Activated naive CD4-positive, alpha-beta T cell treated with anti-CD3 and anti-CD28 coated beads for 36 hours (primary cell): ENCODE measurements around the gene PLCB2. TPM values are rescaled to one million over a fixed set of nuclear protein-coding genes. Genes with fewer than 3 reads are reported as not detected.

Experiments used
- CTCF ChIA-PET: fragments of 350-600 bp; sonication (Branson Sonifier 250); formaldehyde crosslinking; loops from one replicate; lab custom pipeline; 2021; ENCODE audit warnings: antibody characterized with exemption; lab: Charles Lee
- DNase-seq: peaks from one replicate; pipeline ENCODE4 v3.0.0-alpha.2; 2020
- H3K27ac Mint-ChIP-seq: one replicate; pipeline ENCODE4 v1.8.0; 2021; ENCODE audit warnings: mild to moderate bottlenecking, mixed read lengths
- H3K27me3 Mint-ChIP-seq: one replicate; pipeline ENCODE4 v1.8.0; 2021; ENCODE audit warnings: low read depth, mixed read lengths
- H3K36me3 Mint-ChIP-seq: one replicate; pipeline ENCODE4 v1.8.0; 2021; ENCODE audit warnings: low read depth, mixed read lengths
- H3K4me1 Mint-ChIP-seq: one replicate; pipeline ENCODE4 v1.8.0; 2021; ENCODE audit warnings: low read depth, mixed read lengths
- H3K4me3 Mint-ChIP-seq: one replicate; pipeline ENCODE4 v1.8.0; 2021; ENCODE audit warnings: mild to moderate bottlenecking, moderate library complexity, mixed read lengths
- H3K9me3 Mint-ChIP-seq: one replicate; pipeline ENCODE4 v1.8.0; 2021; ENCODE audit warnings: mixed read lengths
- intact Hi-C: fragments of 100-400 bp; cut with micrococcal nuclease; formaldehyde crosslinking; loops from one replicate; pipeline ENCODE4 v1.15.1; 2023
- total RNA-seq, 2 experiments: library from RNA; stranded (reverse); gene quantifications; one replicate each; pipeline ENCODE4 v1.2.3, GENCODE V29; 2021

Gene PLCB2
- total RNA-seq, 2 experiments from 2014 or later: 55.0 to 56.7 TPM

DNA sequence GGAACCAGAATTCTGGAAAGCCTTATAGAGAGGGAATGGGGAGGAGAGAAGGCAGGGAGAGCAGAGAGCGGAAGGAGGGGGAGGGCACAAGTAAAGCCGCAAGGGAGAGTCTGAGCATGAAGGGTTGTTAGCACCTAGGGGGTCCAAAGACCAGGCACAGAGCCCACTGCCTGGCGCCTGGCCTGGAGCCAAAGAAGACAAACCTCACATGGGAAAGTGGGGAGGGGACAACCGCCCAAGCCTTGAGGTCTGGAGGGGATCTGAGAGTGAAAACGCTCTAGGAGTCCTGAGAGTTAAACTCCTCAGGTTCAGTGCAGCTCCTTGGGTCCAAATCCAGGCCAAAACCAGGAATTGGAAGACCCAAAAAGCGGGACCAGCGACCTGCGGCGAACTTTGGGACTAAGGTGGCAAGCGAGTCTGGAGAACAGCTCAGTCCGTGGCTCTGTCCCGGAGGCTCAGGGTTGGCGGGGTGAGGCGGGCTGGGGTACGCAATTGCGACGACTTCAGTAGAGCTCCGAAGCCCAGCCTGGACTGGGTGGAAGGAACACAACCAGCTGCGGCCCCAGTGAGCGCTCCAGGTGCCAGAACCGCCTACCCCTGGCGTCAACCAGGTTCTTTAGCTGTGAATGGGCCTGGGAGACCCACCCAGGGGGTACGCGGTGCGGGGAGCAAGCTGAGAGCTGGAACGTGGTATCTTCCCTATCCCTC lies 14.9 kb upstream of the PLCB2 start:
- CTCF ChIA-PET: interaction anchor here (0.9 to 17.8 kb wide), 10 partner anchors 13 to 285 kb away, joined by 3 to 448 read pairs (median 4); partner anchors contain the start of genes CCDC9B and PLCB2
- no peaks in the 10 kb centered on the region for H3K9me3 Mint-ChIP-seq
- no peak for DNase-seq
- H3K4me1 Mint-ChIP-seq: peaks cover 22% of the 10 kb centered on the region
- H3K27me3 Mint-ChIP-seq: no peaks in the 10 kb centered on the region
- intact Hi-C loops: loop anchor here (1.0 to 5.0 kb wide), 7 partner anchors 15 to 540 kb away; partner anchors contain the start of genes ANKRD63, BMF, EIF2AK4 and FSIP1
- peaks cover 3% of the 10 kb centered on the region for H3K36me3 Mint-ChIP-seq
- H3K4me3 Mint-ChIP-seq: peak overlapping the region; percentile 69
- no peak overlapping the region for H3K27ac Mint-ChIP-seq

DNA sequence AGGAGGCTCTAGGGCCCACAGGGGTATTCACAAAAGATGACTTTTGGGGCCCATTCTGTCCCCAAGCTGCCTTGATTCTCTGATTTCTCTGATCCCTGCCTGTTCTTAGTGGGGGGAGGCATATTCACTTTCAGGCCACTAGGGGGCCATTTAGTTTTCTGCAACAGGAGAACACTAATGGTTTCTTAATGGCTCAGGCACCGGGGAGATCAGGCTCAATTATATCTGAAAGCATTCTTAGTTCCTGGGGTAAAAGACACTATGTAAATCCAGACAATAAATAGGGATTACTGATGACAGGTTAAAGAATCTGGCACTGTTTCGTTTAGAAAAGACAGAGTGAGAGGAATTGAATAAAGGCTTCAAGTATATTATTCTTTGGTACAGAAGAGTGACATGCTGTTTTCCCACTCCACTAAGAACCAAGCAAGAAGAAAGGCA lies 13.2 kb upstream of the PLCB2 start:
- H3K27me3 Mint-ChIP-seq: no peaks in the 10 kb centered on the region
- H3K36me3 Mint-ChIP-seq: peaks cover 3% of the 10 kb centered on the region
- DNase-seq: peak; percentile 74
- H3K9me3 Mint-ChIP-seq: no peaks in the 10 kb centered on the region
- H3K4me3 Mint-ChIP-seq: no peak overlapping the region
- CTCF ChIA-PET: interaction anchor here (0.6 to 17.8 kb wide), 11 partner anchors 12 to 406 kb away, joined by 3 to 448 read pairs (median 3); partner anchors contain the start of genes CCDC9B and PLCB2
- intact Hi-C loops: loop anchor here (1.0 to 5.0 kb wide), 8 partner anchors 17 to 389 kb away; partner anchors contain the start of genes ANKRD63, BMF and EIF2AK4
- no peak overlapping the region for H3K27ac Mint-ChIP-seq
- peaks cover 20% of the 10 kb centered on the region for H3K4me1 Mint-ChIP-seq

DNA sequence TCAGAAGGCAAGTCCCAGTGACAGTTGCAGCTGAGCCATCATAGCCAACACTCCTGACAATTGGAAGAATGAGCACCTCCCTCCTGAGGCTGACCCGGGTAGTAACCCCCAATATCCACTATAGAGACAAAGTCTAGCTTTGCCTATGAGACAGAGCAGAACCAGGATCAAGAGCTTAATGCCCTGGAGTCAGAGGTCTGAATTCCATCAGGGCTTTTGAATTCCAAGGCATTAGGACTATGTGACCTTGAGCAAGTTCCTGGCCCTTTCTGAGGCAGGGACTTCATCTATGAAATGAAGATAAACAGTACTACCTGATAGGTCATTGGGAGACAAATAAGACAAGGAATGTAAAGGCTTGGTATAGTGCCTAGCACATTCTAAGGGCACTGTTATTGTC lies 12.7 kb upstream of the PLCB2 start:
- no peaks in the 10 kb centered on the region for H3K27me3 Mint-ChIP-seq
- CTCF ChIA-PET: interaction anchor here (0.5 to 17.8 kb wide), 13 partner anchors 11 to 284 kb away, joined by 3 to 448 read pairs (median 3); partner anchors contain the start of genes CCDC9B, KNSTRN and PLCB2
- H3K4me3 Mint-ChIP-seq: no peak overlapping the region
- H3K36me3 Mint-ChIP-seq: peaks cover 3% of the 10 kb centered on the region
- no peak for DNase-seq
- no peak overlapping the region for H3K27ac Mint-ChIP-seq
- intact Hi-C loops: loop anchor here (2.0 to 5.0 kb wide), 6 partner anchors 38 to 388 kb away; partner anchors contain the start of genes ANKRD63, BMF and EIF2AK4
- no peaks in the 10 kb centered on the region for H3K9me3 Mint-ChIP-seq
- H3K4me1 Mint-ChIP-seq: peaks cover 15% of the 10 kb centered on the region

DNA sequence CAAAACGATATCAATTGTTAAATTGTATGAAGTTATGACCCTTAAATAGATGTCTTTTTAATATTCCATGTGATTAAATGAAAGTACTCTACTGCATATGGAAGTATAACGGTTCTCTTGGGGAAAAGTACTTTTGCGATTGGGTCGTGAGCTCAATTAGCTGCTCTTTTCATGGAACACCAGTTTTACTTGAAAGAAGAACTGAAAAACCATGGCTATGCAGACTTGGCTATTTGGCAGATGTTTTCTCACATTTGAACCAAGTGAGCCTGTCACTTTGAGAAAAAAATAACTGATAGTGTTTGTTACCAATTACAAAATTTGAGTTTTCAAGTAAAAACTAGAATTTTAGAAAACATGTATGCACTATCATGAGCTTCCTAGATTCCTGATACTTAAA lies 9.8 kb upstream of the PLCB2 start:
- H3K27me3 Mint-ChIP-seq: no peaks in the 10 kb centered on the region
- H3K9me3 Mint-ChIP-seq: no peaks in the 10 kb centered on the region
- H3K4me3 Mint-ChIP-seq: no peak overlapping the region
- intact Hi-C loops: no loop called here
- H3K4me1 Mint-ChIP-seq: peaks cover 14% of the 10 kb centered on the region
- no peak for DNase-seq
- CTCF ChIA-PET: interaction anchor here (0.6 to 17.8 kb wide), 5 partner anchors 8 to 132 kb away, joined by 3 to 448 read pairs (median 98); partner anchors contain the start of genes CCDC9B and PLCB2
- no peak overlapping the region for H3K27ac Mint-ChIP-seq
- H3K36me3 Mint-ChIP-seq: no peaks in the 10 kb centered on the region

DNA sequence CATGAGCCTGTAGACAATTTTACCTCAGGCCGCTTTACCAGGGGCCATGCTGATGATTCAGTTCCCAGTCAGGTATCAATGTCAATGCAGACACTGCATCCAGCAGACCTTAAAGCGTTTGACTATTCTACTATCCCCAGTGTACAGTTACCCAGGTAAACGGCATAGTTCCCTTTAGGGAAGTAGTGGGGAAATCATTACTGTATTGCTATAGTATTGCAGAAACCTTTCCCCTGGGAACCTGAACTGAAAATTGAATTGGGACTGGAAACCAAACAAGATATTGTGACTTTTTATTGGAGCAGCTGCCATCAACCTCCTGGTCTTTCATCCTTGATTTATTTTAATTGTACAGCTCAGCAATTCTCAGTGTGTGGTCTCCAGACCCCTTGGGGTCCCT lies 9.2 kb upstream of the PLCB2 start:
- no peak for DNase-seq
- Mint-ChIP-seq H3K27ac (no peak overlapping the region), H3K36me3 (no peaks in the 10 kb centered on the region), H3K4me1 (peaks cover 16% of the 10 kb centered on the region), H3K4me3 (no peak overlapping the region), H3K27me3 (no peaks in the 10 kb centered on the region), H3K9me3 (no peaks in the 10 kb centered on the region)
- CTCF ChIA-PET: interaction anchor here (0.6 to 17.8 kb wide), 6 partner anchors 8 to 131 kb away, joined by 3 to 448 read pairs (median 51); partner anchors contain the start of genes CCDC9B and PLCB2
- intact Hi-C loops: no loop called here

DNA sequence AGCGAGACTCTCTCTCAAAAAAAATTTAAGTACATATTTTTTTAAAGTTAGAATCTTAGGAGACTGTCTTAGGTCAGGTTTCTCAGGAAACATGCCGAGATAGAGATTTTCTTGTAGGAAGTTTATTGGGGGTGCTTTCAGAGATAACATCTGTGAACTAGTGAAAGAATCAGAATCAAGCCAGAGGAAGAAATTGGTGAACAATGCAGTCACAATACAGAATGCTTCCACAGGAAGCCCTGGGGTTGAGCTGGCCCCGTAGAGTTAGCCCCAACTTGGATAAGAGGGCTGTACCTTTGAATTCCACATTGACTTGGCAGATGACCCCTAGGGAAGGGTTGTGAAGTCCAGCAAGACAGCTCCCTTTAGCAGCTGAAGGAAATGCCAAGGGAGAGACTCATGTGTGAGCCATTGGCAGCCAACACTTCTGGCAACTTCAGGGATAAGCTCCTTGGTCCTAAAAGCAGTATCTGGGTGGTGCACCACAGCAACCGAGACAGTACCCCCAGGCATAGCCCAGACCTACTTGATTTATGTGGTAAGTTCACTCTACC lies 7.1 kb upstream of the PLCB2 start:
- Mint-ChIP-seq H3K4me3 (no peak overlapping the region), H3K4me1 (peaks cover 14% of the 10 kb centered on the region), H3K36me3 (no peaks in the 10 kb centered on the region), H3K27ac (no peak overlapping the region), H3K9me3 (no peaks in the 10 kb centered on the region), H3K27me3 (no peaks in the 10 kb centered on the region)
- no peak for DNase-seq
- CTCF ChIA-PET: interaction anchor here (3.6 to 17.8 kb wide), 3 partner anchors 21 to 97 kb away, joined by 11 to 448 read pairs (median 365); partner anchors contain the start of gene CCDC9B
- intact Hi-C loops: no loop called here

DNA sequence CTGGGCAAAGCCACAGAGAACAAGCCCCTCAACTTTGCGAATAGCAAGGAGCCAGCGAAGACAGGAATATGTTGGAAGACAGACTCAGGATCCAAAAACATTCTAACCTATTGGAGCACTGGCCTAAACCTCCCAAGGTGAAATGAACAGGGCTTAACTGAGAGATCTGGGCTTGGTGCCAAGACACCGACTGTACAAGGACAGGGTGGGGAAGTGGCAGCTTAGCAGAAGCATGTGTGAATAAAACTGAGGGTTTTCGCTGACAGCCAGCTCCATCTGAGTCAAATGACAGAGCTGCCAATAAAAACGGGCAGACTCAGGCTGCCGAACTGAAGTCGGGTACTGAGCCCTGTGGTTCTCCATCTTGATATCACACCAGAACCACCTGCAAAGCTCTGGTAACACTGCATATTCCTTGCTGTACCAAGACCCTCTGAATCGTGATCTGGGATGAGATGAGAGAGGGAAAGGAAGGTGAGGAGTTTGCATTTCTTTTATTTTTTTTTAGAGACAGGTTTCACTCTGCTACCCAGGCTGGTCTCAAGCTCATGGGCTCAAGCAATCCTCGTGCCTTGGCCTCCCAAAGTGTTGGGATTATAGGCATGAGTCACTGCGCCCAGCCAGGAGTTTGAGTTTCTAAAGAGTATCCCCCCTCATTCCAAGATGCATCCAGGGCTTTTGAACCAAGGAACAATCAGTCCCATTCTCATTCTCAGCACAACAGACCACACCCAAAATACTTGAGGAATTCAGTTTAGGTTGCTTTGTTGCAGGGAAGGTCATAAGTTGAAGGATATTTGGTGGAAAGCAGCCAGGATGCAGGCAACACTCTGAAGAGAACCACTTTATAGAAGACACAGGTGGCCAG lies 6.0 kb upstream of the PLCB2 start:
- Mint-ChIP-seq H3K9me3 (no peaks in the 10 kb centered on the region), H3K27me3 (no peaks in the 10 kb centered on the region), H3K27ac (no peak overlapping the region), H3K4me3 (no peak overlapping the region), H3K4me1 (peaks cover 25% of the 10 kb centered on the region), H3K36me3 (no peaks in the 10 kb centered on the region)
- intact Hi-C loops: no loop called here
- DNase-seq: peak; percentile 62
- CTCF ChIA-PET: interaction anchor here (0.7 to 17.8 kb wide), 5 partner anchors 11 to 96 kb away, joined by 3 to 448 read pairs (median 11); partner anchors contain the start of gene CCDC9B

DNA sequence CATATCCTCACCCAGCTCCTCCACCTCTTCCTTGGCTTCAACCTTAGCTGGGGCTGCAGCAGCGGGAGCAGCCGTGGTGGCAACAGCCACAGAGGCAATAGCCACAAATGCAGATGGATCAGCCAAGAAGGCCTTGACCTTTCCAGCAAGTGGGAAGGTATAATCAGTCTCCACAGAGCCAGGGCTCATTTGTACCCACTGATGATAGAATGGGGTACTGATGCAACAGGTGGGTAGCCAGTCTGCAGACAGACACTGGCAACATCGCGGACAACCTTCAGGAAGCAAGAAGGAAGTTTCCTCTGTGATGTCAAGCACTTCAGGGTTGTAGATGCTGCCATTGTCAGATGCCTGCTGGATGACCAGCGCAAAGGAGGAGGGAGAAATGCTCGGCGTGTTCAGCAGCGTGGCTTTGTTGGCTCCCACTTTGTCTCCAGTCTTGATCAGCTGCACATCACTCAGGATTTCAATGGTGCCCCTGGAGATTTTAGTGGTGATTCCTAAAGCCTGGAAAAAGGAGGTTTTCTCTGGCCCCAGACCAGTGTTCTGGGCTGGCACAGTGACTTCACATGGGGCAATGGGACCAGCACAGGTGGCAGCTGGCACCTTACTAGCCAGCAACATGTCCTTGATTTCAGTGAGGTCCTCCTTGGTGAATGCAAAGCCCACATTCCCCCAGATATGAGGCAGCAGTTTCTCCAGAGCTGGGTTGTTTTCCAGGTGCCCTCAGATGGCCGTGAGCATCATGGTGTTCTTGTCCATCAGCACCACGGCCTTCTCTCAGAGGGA lies 4.8 kb upstream of the PLCB2 start:
- Mint-ChIP-seq H3K27me3 (no peaks in the 10 kb centered on the region), H3K4me3 (no peak overlapping the region), H3K27ac (no peak overlapping the region), H3K9me3 (no peaks in the 10 kb centered on the region), H3K36me3 (peaks cover 2% of the 10 kb centered on the region), H3K4me1 (peaks cover 25% of the 10 kb centered on the region)
- intact Hi-C loops: no loop called here
- DNase-seq: no peak
- CTCF ChIA-PET: interaction anchor here (0.8 to 17.8 kb wide), 8 partner anchors 8 to 95 kb away, joined by 4 to 448 read pairs (median 28); partner anchors contain the start of genes CCDC9B and INAFM2

DNA sequence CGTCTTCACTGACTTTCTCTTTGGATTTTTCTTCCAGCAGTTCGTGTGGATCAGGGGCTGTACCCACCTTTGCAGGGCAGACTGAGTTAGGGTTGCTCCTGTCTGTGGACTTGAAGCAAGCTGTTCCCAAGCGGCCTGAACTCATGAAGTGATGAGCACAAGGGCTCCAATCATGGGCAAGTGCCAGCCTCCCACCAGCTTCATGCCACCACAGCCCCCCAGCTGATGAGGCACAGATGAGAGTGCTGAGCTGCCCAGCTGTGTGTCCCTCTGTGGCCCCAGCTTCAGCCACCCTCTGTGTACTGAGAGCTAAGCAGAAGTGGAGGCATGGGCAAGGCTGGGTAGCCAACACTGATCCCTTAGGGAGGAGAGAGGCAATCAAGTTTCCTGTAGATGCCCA lies 3.3 kb upstream of the PLCB2 start:
- no peaks in the 10 kb centered on the region for H3K27me3 Mint-ChIP-seq
- intact Hi-C loops: loop anchor here (1.0 kb wide), 1 partner anchor 32 kb away; no protein-coding TSS in a partner anchor

DNA sequence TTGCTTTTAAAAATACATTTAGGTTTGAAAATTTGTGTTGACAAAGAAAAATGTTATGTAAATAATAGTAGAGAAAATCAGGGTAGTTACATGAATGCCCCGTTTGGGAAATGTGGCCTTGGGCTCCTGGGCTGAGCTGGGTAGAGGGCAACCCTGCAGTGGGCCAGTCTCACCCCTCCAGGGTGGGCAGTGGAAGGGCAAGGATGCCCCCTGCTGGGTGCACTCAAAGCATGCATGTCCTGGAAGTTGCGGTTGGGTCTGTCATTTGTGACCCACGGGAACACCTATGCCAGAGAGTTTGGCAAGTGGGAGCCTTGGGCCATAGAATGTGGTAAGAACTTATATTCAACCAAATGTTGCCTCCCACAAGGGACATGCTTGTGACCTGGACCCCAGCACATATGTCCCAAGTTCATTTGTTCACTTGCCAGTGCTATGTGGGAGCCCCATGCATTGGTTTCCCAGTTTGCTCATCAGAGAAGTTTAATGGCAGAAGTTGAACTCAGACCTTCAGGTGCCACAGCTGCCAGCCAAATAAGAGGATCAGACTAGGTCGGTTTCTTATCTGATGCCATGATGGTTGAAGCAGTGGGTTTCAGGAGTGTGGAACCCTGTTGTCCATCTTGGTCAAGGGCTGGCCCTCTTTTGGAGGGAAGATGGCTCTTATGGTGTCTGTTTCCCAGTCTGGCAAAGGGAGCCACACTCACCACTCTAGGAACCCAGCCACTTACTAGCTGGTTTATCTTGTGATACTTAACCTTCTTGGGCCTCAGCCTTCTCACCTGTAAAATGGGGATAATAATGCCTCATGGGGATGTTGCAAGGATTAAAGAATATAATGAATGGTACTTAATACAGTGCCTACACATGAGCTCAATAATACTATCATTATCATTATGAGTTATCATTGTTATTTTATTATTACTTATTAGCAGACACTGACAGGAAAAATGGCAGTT lies 2.5 kb upstream of the PLCB2 start:
- CTCF ChIA-PET: interaction anchor here (0.7 to 17.8 kb wide), 25 partner anchors 8 to 270 kb away, joined by 3 to 448 read pairs (median 4); partner anchors contain the start of genes ANKRD63, CCDC9B and INAFM2
- Mint-ChIP-seq H3K36me3 (peaks cover 2% of the 10 kb centered on the region), H3K4me1 (peaks cover 35% of the 10 kb centered on the region), H3K9me3 (no peaks in the 10 kb centered on the region), H3K27ac (peak overlapping the region; percentile 51), H3K4me3 (peak overlapping the region; percentile 97), H3K27me3 (no peaks in the 10 kb centered on the region)
- DNase-seq: peak; percentile 85
- intact Hi-C loops: loop anchor here (1.0 kb wide), 1 partner anchor 31 kb away; no protein-coding TSS in a partner anchor

More for the DNA sequence above, 3.3 kb upstream of the PLCB2 start:
- Mint-ChIP-seq H3K27ac (no peak overlapping the region), H3K9me3 (no peaks in the 10 kb centered on the region), H3K4me3 (no peak overlapping the region), H3K4me1 (peaks cover 33% of the 10 kb centered on the region), H3K36me3 (peaks cover 2% of the 10 kb centered on the region)
- CTCF ChIA-PET: interaction anchor here (0.7 to 17.8 kb wide), 13 partner anchors 9 to 266 kb away, joined by 3 to 448 read pairs (median 6); partner anchors contain the start of genes CCDC9B and INAFM2
- no peak for DNase-seq
